NCI-H510A treated with DMSO at 0.1 percent for 48 hours (cell line): ENCODE results near the gene IFT20.

ENCODE experiments used
- DNase-seq: peaks from one replicate; lab custom pipeline; 2025; lab: John Stamatoyannopoulos, UW

The IFT20 gene

DNA sequence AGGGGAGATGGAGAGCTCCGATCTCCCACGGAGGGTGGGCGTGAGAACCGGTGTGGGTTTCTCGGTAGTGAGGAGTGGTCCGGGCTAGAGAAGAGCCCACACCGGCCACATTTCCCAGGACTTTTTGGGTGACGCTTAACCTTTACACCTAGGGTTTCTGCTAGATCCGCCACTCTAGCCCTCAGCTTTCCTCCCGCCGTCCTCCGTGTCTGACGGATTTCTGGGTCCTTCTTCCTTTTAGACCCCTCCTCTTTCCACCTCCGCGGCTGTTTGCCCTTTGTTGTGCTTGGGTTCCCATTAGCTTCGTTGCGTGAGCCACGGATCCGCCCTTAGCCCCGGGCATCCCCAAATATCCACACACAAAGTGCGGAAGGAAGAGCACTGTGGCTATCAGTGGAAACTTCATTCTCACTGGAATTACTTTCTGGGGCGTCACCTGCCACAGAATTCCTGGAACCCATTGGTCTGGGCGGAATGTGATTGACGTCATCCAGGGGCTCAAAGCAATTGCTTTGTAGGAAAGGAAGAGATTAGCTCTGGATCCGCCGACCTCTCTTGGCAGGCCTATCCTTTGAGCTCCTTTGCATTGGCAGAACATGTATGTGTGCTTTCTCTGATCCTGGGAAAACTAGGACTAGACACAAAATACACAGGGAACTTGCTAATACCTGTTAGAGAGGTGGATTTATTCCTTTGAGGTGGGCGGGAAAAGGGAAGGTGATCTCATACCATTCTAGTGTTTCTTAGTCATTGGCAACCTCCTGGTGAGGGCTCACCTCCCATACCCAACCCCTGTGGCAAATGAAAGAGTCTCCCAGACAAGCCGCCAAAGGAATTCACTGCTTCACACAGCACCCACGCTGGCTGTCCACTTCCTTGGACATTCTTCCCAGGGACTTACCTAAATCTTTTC lies 943 bp upstream of the IFT20 start:
- peak; percentile 66 for DNase-seq

DNA sequence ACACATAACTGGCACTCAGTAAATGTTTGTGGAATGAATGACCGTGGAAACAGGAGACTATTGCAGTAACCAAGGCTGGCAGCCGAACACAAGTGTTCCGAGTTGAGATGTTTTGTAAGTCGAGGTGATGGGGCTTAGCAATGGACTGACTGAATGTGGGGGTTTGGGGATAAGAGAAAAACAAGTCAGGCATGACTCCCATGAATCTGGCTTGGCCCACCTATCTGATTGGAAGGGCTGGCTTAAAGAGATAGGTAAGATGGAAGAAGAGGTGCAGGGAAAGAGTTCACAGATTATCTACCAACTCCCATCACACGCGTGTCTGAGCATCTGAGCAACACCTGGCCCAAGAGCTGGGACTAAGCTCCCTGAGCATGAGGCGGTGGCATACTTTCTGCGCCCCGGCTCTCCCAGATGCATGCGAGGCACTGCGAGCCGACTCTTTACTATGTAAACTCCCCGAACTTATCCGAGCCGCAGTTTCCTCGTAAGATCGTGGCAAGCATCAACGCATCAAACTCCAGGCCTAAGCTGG lies 539 bp downstream of the IFT20 start:
- no peak for DNase-seq

- DNase-seq = no peak
Observed at GRCh38 chr17:28334171-28334570, 1.1 kb downstream of the IFT20 start.

- no peak for DNase-seq
Observed at GRCh38 chr17:28333083-28333746, 2.1 kb downstream of the IFT20 start.

- no peak for DNase-seq
Observed at GRCh38 chr17:28331891-28332420, 3.3 kb downstream of the IFT20 start.

DNA sequence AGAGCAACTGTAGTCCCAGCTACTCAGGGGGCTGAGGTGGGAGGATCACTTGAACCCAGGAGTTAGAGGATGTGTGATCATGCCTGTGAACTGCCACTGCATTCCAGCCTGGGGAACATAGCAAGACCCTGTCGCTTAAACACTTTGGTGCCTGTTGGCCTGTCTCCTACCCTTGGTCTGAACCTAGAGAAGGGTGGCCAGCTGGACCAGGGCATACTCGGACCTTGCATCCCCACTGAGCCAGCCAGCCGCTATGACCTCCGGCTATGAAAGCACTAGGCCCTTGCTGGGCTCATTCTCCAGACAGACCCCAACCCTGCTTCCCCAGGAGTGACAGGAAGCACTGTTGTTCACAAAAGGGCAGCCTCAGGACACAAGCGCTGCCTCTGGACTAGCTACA lies 4.6 kb downstream of the IFT20 start:
- no peak for DNase-seq

DNA sequence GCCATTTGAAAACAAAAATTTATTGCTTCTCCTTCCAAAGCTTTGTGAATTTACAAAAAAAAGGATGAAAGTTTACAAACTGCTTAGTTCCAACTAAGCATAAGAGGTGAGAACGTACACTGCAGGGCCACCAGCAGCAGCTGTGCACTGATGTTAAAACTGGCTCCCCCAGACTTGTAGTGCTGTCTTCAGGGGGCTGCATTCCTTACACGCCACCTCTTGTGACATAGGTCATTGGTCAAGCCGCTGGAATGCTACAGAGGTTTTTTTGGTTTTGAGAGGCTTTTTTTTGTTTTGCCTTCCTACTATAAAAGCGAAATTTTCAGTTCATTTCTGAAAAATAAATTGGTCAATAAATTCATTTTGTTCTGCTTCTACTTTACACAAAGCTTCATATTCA lies 6.9 kb downstream of the IFT20 start:
- DNase-seq = no peak

DNA sequence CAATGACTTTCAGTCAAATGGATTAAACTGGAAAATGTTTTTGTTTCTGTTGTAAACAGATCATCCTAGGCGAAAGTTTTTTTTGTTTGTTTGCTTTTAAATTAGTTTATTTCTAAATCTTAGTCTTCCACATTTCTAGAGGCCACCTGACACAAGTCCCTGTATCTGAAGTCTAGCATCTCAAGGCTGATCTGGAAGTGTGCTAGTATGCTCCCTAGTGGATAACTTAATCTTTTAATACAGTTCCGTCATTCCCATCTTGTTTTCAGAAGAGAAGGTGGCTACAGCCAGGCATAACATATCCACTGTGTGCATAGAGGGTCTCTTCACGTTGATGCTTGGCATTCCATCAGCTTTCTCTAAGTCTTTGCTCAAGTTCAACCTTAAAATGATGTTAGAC lies 7.6 kb downstream of the IFT20 start:
- DNase-seq = no peak

DNA sequence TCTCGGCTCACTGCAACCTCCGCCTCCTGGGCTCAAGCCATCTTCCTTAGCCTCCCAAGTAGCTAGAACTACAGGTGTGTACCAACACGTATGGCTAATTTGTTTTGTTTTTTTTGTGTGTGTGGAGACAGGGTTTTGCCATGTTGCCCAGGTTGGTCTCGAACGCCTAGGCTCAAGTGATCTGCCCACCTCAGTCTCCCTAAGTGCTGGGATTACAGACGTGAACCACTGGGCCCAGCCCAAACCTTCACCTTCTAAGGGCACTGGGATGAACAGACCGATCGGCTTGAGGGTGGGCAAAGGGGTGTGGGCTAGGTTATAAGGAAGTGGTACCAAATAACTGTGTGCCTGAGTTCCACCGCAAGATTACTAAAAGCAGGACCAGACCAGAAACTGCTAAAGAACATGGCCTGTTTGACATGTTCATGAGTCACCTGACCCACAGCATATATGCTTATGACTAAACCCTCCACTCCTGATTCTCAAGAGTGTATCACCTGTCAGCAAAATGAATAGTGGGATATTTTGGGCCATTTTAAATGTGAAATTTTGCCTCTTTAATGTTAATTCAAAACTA lies 8.2 kb downstream of the IFT20 start:
- no peak for DNase-seq

GRCh38 chr17:28326114-28326513 lies 9.2 kb downstream of the IFT20 start:
- peak; percentile 76 for DNase-seq

DNA sequence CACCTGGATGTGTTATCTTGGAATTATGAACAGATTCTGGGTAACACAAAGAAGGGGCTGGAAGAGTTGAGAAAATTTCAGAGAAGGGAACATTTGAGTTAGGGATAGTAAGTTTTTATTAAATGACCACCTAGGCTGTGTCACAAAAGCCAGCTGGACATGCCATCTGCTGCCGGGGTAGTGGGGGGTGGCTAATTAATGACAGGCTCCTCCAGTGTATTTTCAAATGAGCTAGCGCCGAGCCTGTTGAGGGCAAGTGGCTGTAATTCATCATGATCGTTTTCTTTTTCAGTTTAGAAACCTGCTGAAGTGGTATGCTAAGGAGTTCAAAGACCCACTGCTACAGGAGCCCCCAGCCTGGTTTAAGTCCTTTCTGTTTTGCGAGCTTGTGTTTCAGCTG lies 10.1 kb downstream of the IFT20 start:
- peak; percentile 40 for DNase-seq

GRCh38 chr17:28324781-28325180 lies 10.5 kb downstream of the IFT20 start:
- no peak for DNase-seq

- no peak for DNase-seq
Observed at GRCh38 chr17:28324267-28324745, 11.0 kb downstream of the IFT20 start.

DNA sequence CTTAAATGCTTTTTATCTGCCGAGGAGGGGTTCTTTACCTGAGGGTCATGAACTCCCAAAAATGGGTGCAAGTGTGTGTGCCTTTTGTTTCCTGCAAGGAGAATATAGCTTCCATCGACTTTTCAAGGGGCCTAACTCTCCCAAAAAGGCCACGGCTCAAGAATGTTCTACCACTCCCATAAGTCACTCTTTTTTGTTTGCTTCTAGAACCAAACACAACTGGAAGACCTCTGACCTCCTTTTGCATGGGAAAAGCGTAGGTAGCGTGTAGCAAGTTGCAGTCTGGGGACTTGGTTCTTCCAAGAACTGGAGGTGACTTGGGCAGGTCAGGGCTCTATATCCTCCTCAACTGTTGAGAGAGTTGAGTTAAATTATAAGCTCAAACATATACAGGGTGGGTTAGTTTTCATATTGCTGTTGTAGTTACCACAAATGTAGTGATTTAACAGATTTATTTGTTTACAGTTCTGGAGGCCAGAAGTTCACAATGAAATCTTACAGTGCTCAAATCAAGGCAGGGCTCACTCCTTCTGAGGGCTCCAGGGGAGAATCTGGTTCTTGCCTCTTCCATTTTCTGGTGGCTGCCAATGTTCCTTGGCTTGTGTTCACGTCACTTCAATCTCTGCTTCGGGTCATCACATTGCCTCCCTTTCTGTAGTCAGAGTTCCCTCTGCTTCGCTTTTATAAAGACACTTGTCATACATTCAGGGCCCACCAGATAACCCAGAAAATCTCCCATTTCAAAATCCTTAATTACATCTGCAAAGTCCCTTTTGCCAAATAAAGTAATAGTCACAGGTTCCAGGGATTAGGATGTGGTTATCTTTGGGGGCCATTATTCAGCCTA lies 14.8 kb downstream of the IFT20 start:
- no peak for DNase-seq

GRCh38 chr17:28319598-28319935 lies 15.7 kb downstream of the IFT20 start:
- DNase-seq = no peak

GRCh38 chr17:28318759-28319597 lies 16.3 kb downstream of the IFT20 start, which contains the start of gene TMEM97:
Gene TMEM97, plus strand, starts transcription at chr17:28319200. Its CDS starts 40 bp downstream, at chr17:28319240.
- peak; percentile 95 for DNase-seq

GRCh38 chr17:28317966-28318758 lies 17.1 kb downstream of the IFT20 start:
- no peak for DNase-seq

GRCh38 chr17:28317099-28317965 lies 17.9 kb downstream of the IFT20 start:
- no peak for DNase-seq
